Measurements from ENCODE around the gene LRRC52. TPM values are rescaled to one million over a fixed set of nuclear protein-coding genes. Genes with fewer than 3 reads are reported as not detected.
A peak's percentile ranks its signal among the peaks of the same experiment; 100 is the strongest.

LRRC52 gene
- total RNA-seq, 2 donors from 2014 or later, result not detected

GRCh38 chr1:165536016-165536415 lies 7.8 kb upstream of the LRRC52 start:
- Mint-ChIP-seq H3K36me3 (ENCODE audit: low read depth) (no peaks in the 10 kb centered on the region), H3K4me1 (peaks cover 5% of the 10 kb centered on the region), H3K27me3 (ENCODE audit: insufficient read depth) (peaks cover 5% of the 10 kb centered on the region), H3K4me3 (no peak overlapping the region), H3K27ac (no peak overlapping the region), H3K9me3 (no peaks in the 10 kb centered on the region)
- Histone ChIP-seq H3K27me3 (ENCODE audit: control insufficient read depth, insufficient read depth, low read length, poor library complexity, severe bottlenecking) (no peaks in the 10 kb centered on the region), H3K36me3 (ENCODE audit: control insufficient read depth, insufficient read depth, low read length) (no peaks in the 10 kb centered on the region), H3K4me3 (ENCODE audit: low read length) (no peak overlapping the region), H3K27ac (ENCODE audit: low read depth, low read length) (no peak overlapping the region), H3K9ac (ENCODE audit: extremely low read depth, low read length, poor library complexity, severe bottlenecking) (no peak overlapping the region), H3K4me1 (ENCODE audit: control insufficient read depth, insufficient read depth, low read length) (no peaks in the 10 kb centered on the region), H3K9me3 (ENCODE audit: control insufficient read depth, low read length) (no peaks in the 10 kb centered on the region)
- 85 to 94% methylated on average over 3 of the region's 3 CpGs for WGBS, 2 experiments (ENCODE audit: insufficient coverage in 1 of 2, insufficient read length in 1 of 2)
- no peak for TF ChIP-seq CTCF (conservative IDR thresholded peaks at IDR 0.05)
- DNase-seq, result no peak

GRCh38 chr1:165537356-165538109 lies 6.3 kb upstream of the LRRC52 start:
- no peak overlapping the region for H3K27ac Mint-ChIP-seq

GRCh38 chr1:165539306-165539705 lies 4.5 kb upstream of the LRRC52 start:
- Mint-ChIP-seq H3K4me3 (no peak overlapping the region), H3K27me3 (ENCODE audit: insufficient read depth) (peaks cover 7% of the 10 kb centered on the region), H3K36me3 (ENCODE audit: low read depth) (no peaks in the 10 kb centered on the region), H3K9me3 (no peaks in the 10 kb centered on the region), H3K4me1 (peaks cover 12% of the 10 kb centered on the region), H3K27ac (no peak overlapping the region)
- H3K4me3 ChIP-seq (ENCODE audit: low read length), result no peak overlapping the region
- H3K27me3 ChIP-seq (ENCODE audit: control insufficient read depth, insufficient read depth, low read length, poor library complexity, severe bottlenecking), result no peaks in the 10 kb centered on the region
- no peaks in the 10 kb centered on the region for H3K4me1 ChIP-seq (ENCODE audit: control insufficient read depth, insufficient read depth, low read length)
- no peak overlapping the region for H3K27ac ChIP-seq (ENCODE audit: low read depth, low read length)
- no peak overlapping the region for H3K9ac ChIP-seq (ENCODE audit: extremely low read depth, low read length, poor library complexity, severe bottlenecking)
- no peak for TF ChIP-seq CTCF (conservative IDR thresholded peaks at IDR 0.05)
- WGBS, 2 experiments (ENCODE audit: insufficient coverage in 1 of 2, insufficient read length in 1 of 2), result 81 to 91% methylated on average over 2 to 4 of the region's 4 CpGs
- DNase-seq, result no peak
- H3K9me3 ChIP-seq (ENCODE audit: control insufficient read depth, low read length), result no peaks in the 10 kb centered on the region
- H3K36me3 ChIP-seq (ENCODE audit: control insufficient read depth, insufficient read depth, low read length), result no peaks in the 10 kb centered on the region

More at GRCh38 chr1:165537356-165538109, 6.3 kb upstream of the LRRC52 start:
- no peaks in the 10 kb centered on the region for H3K36me3 Mint-ChIP-seq (ENCODE audit: low read depth)
- whole genome bisulfite sequencing, 2 experiments (ENCODE audit: insufficient coverage in 1 of 2, insufficient read length in 1 of 2), result 67 to 71% methylated on average over 11 to 14 of the region's 14 CpGs
- Histone ChIP-seq H3K27ac (ENCODE audit: low read depth, low read length) (peak overlapping the region; percentile 82), H3K4me1 (ENCODE audit: control insufficient read depth, insufficient read depth, low read length) (no peaks in the 10 kb centered on the region), H3K9ac (ENCODE audit: extremely low read depth, low read length, poor library complexity, severe bottlenecking) (no peak overlapping the region), H3K27me3 (ENCODE audit: control insufficient read depth, insufficient read depth, low read length, poor library complexity, severe bottlenecking) (no peaks in the 10 kb centered on the region), H3K4me3 (ENCODE audit: low read length) (no peak overlapping the region), H3K9me3 (ENCODE audit: control insufficient read depth, low read length) (no peaks in the 10 kb centered on the region), H3K36me3 (ENCODE audit: control insufficient read depth, insufficient read depth, low read length) (no peaks in the 10 kb centered on the region)
- TF ChIP-seq CTCF (conservative IDR thresholded peaks at IDR 0.05), result no peak
- no peak overlapping the region for H3K4me3 Mint-ChIP-seq
- peaks cover 5% of the 10 kb centered on the region for H3K27me3 Mint-ChIP-seq (ENCODE audit: insufficient read depth)
- H3K9me3 Mint-ChIP-seq, result no peaks in the 10 kb centered on the region
- peaks cover 8% of the 10 kb centered on the region for H3K4me1 Mint-ChIP-seq
- DNase-seq, result no peak
